Neural progenitor cell (in vitro differentiated cells): ENCODE data around the gene SIAH3.

Experiments used
- EZH2 ChIP-seq: fragments of 200-600 bp; sonication (generic); IDR thresholded peaks from 2 replicates; pipeline ENCODE4 v1.6.1; 2017; ENCODE audit warnings: antibody characterized with exemption, mild to moderate bottlenecking, moderate library complexity
- TF ChIP-seq, protein P1 (sequence below): fragments of 200-600 bp; sonication (generic); IDR thresholded peaks from 2 replicates; pipeline ENCODE4 v1.5.1; 2017; ENCODE audit warnings: antibody characterized with exemption, mild to moderate bottlenecking

GRCh38 chr13:45748941-45749759 is 102.4 kb downstream of the SIAH3 start:
- TF ChIP-seq, protein P1, sequence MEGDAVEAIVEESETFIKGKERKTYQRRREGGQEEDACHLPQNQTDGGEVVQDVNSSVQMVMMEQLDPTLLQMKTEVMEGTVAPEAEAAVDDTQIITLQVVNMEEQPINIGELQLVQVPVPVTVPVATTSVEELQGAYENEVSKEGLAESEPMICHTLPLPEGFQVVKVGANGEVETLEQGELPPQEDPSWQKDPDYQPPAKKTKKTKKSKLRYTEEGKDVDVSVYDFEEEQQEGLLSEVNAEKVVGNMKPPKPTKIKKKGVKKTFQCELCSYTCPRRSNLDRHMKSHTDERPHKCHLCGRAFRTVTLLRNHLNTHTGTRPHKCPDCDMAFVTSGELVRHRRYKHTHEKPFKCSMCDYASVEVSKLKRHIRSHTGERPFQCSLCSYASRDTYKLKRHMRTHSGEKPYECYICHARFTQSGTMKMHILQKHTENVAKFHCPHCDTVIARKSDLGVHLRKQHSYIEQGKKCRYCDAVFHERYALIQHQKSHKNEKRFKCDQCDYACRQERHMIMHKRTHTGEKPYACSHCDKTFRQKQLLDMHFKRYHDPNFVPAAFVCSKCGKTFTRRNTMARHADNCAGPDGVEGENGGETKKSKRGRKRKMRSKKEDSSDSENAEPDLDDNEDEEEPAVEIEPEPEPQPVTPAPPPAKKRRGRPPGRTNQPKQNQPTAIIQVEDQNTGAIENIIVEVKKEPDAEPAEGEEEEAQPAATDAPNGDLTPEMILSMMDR: no peak
- TF ChIP-seq EZH2: no peak
